ENCODE results near the gene C19orf44. TPM values are rescaled to one million over a fixed set of nuclear protein-coding genes. Genes with fewer than 3 reads are reported as not detected.
"Not testable (repeated sequence)": the region's sequence is repeated elsewhere in the genome, so short reads cannot be mapped to it uniquely, and the experiment has no call there.

Gene C19orf44
- total RNA-seq, 5 donors from 2014 or later (not counting 1 experiment from before 2014, with no cell fraction given) = 2.3 to 4.6 (median 3.3) TPM

GRCh38 chr19:16463991-16464575 is 32.1 kb upstream of the C19orf44 start:
- H3K9me3 ChIP-seq = no peaks in the 10 kb centered on the region
- no peak overlapping the region for H3K4me3 ChIP-seq (ENCODE audit: control insufficient read depth in 1 of 2, extremely low read depth in 1 of 2, low read length in 1 of 2)
- H3K4me1 ChIP-seq (ENCODE audit: control insufficient read depth in 1 of 2, extremely low read depth in 1 of 2, insufficient read depth in 2 of 2, low read length in 2 of 2) = peaks cover 0 to 36% of the 10 kb centered on the region in 2 experiments
- POLR2A ChIA-PET = no interaction called here
- DNase-seq = no peak
- WGBS (ENCODE audit: insufficient coverage) = 97% methylated on average over 10 of the region's 12 CpGs
- no peak for ATAC-seq (replicated peaks in 1 of 4)
- CTCF ChIA-PET = no interaction called here
- Mint-ChIP-seq H3K4me1 (peaks cover 66 to 75% (median 74%) of the 10 kb centered on the region in 3 donors), H3K4me3 (no peak overlapping the region), H3K36me3 (peaks cover 11% of the 10 kb centered on the region), H3K9me3 (no peaks in the 10 kb centered on the region), H3K27me3 (no peaks in the 10 kb centered on the region), H3K27ac (no peak overlapping the region)
- no peaks in the 10 kb centered on the region for H3K27me3 ChIP-seq (replicated peaks in 1 of 2; ENCODE audit: control insufficient read depth in 2 of 2, extremely low read depth in 1 of 2, insufficient read depth in 2 of 2, low read length in 1 of 2)
- H3K36me3 ChIP-seq (ENCODE audit: control insufficient read depth in 2 of 2, extremely low read depth in 1 of 2, insufficient read depth in 1 of 2, low read length in 1 of 2) = peaks cover 0 to 5% of the 10 kb centered on the region in 2 donors
- H3K27ac ChIP-seq (ENCODE audit: low read length) = no peak overlapping the region

- Histone ChIP-seq H3K9me3 (no peaks in the 10 kb centered on the region), H3K4me3 (ENCODE audit: control insufficient read depth in 1 of 2, extremely low read depth in 1 of 2, low read length in 1 of 2) (no peak overlapping the region), H3K27me3 (replicated peaks in 1 of 2; ENCODE audit: control insufficient read depth in 2 of 2, extremely low read depth in 1 of 2, insufficient read depth in 2 of 2, low read length in 1 of 2) (no peaks in the 10 kb centered on the region), H3K36me3 (ENCODE audit: control insufficient read depth in 2 of 2, extremely low read depth in 1 of 2, insufficient read depth in 1 of 2, low read length in 1 of 2) (peaks cover 0 to 8% of the 10 kb centered on the region in 2 donors), H3K27ac (ENCODE audit: low read length) (no peak overlapping the region), H3K4me1 (ENCODE audit: control insufficient read depth in 1 of 2, extremely low read depth in 1 of 2, insufficient read depth in 2 of 2, low read length in 2 of 2) (peaks cover 0 to 39% of the 10 kb centered on the region in 2 experiments)
- DNase-seq (no peak), ATAC-seq (replicated peaks in 1 of 4) (no peak)
- CTCF ChIA-PET = no interaction called here
- H3K27ac Mint-ChIP-seq = no peak overlapping the region
- POLR2A ChIA-PET = interaction anchor here in 1 of 2 donors (0.6 kb wide), 1 partner anchor 1130 kb away, joined by 4 read pairs; no protein-coding TSS in a partner anchor
- peaks cover 65 to 74% (median 72%) of the 10 kb centered on the region in 3 donors for H3K4me1 Mint-ChIP-seq
- H3K27me3 Mint-ChIP-seq = no peaks in the 10 kb centered on the region
- H3K36me3 Mint-ChIP-seq = peaks cover 16% of the 10 kb centered on the region
- H3K4me3 Mint-ChIP-seq = no peak overlapping the region
- no peaks in the 10 kb centered on the region for H3K9me3 Mint-ChIP-seq
- WGBS (ENCODE audit: insufficient coverage) = 96% methylated on average over 5 of the region's 5 CpGs
Measured at GRCh38 chr19:16465239-16465638, 31.0 kb upstream of the C19orf44 start.

GRCh38 chr19:16466802-16467427 is 29.3 kb upstream of the C19orf44 start:
- H3K4me3 Mint-ChIP-seq; ATAC-seq (replicated peaks in 1 of 4); H3K27me3 ChIP-seq (replicated peaks in 1 of 2; ENCODE audit: control insufficient read depth in 2 of 2, extremely low read depth in 1 of 2, insufficient read depth in 2 of 2, low read length in 1 of 2); H3K27me3 Mint-ChIP-seq; H3K36me3 ChIP-seq (ENCODE audit: control insufficient read depth in 2 of 2, extremely low read depth in 1 of 2, insufficient read depth in 1 of 2, low read length in 1 of 2); CTCF ChIA-PET; H3K27ac ChIP-seq (ENCODE audit: low read length); H3K9me3 ChIP-seq; H3K4me3 ChIP-seq (ENCODE audit: control insufficient read depth in 1 of 2, extremely low read depth in 1 of 2, low read length in 1 of 2); POLR2A ChIA-PET; H3K27ac Mint-ChIP-seq; DNase-seq; H3K9me3 Mint-ChIP-seq: not testable (repeated sequence)
- peaks cover 7 to 46% of the 10 kb centered on the region in 2 experiments for H3K4me1 ChIP-seq (ENCODE audit: control insufficient read depth in 1 of 2, extremely low read depth in 1 of 2, insufficient read depth in 2 of 2, low read length in 2 of 2)
- H3K36me3 Mint-ChIP-seq = peaks cover 16% of the 10 kb centered on the region
- 92% methylated on average over 3 of the region's 12 CpGs for WGBS (ENCODE audit: insufficient coverage)
- H3K4me1 Mint-ChIP-seq = peaks cover 71 to 75% (median 72%) of the 10 kb centered on the region in 3 donors

- Mint-ChIP-seq H3K4me3 (no peak overlapping the region), H3K36me3 (peaks cover 16% of the 10 kb centered on the region), H3K9me3 (no peaks in the 10 kb centered on the region), H3K27ac (no peak overlapping the region), H3K4me1 (peaks cover 66 to 71% (median 68%) of the 10 kb centered on the region in 3 donors), H3K27me3 (no peaks in the 10 kb centered on the region)
- ChIA-PET POLR2A (no interaction called here), CTCF (no interaction called here)
- Histone ChIP-seq H3K4me1 (ENCODE audit: control insufficient read depth in 1 of 2, extremely low read depth in 1 of 2, insufficient read depth in 2 of 2, low read length in 2 of 2) (peaks cover 7 to 47% of the 10 kb centered on the region in 2 experiments), H3K36me3 (ENCODE audit: control insufficient read depth in 2 of 2, extremely low read depth in 1 of 2, insufficient read depth in 1 of 2, low read length in 1 of 2) (peaks cover 0 to 8% of the 10 kb centered on the region in 2 donors), H3K27ac (ENCODE audit: low read length) (no peak overlapping the region), H3K27me3 (replicated peaks in 1 of 2; ENCODE audit: control insufficient read depth in 2 of 2, extremely low read depth in 1 of 2, insufficient read depth in 2 of 2, low read length in 1 of 2) (no peaks in the 10 kb centered on the region), H3K9me3 (no peaks in the 10 kb centered on the region), H3K4me3 (ENCODE audit: control insufficient read depth in 1 of 2, extremely low read depth in 1 of 2, low read length in 1 of 2) (no peak overlapping the region)
- DNase-seq = no peak
- ATAC-seq (replicated peaks in 1 of 4) = no peak
- 100% methylated on average over 1 of the region's 6 CpGs for WGBS (ENCODE audit: insufficient coverage)
Measured at GRCh38 chr19:16467581-16467980, 28.6 kb upstream of the C19orf44 start.

GRCh38 chr19:16470541-16470910 is 25.7 kb upstream of the C19orf44 start:
- ATAC-seq (replicated peaks in 1 of 4) = no peak
- H3K36me3 Mint-ChIP-seq = peaks cover 9% of the 10 kb centered on the region

GRCh38 chr19:16470911-16471811 is 25.0 kb upstream of the C19orf44 start:
- no peaks in the 10 kb centered on the region for H3K27me3 Mint-ChIP-seq
- no peaks in the 10 kb centered on the region for H3K9me3 ChIP-seq
- H3K36me3 Mint-ChIP-seq = peaks cover 9% of the 10 kb centered on the region
- peaks cover 0 to 1% (median 0%) of the 10 kb centered on the region in 3 donors for H3K9me3 Mint-ChIP-seq
- no peaks in the 10 kb centered on the region for H3K27me3 ChIP-seq (replicated peaks in 1 of 2; ENCODE audit: control insufficient read depth in 2 of 2, extremely low read depth in 1 of 2, insufficient read depth in 2 of 2, low read length in 1 of 2)
- ChIA-PET CTCF (no interaction called here), POLR2A (no interaction called here)
- peak overlapping the region; percentile 80 to 86 (median 84) for H3K4me3 Mint-ChIP-seq
- no peak overlapping the region for H3K27ac Mint-ChIP-seq
- H3K4me3 ChIP-seq (ENCODE audit: control insufficient read depth in 1 of 2, extremely low read depth in 1 of 2, low read length in 1 of 2) = peak overlapping the region; percentile 55 to 64
- H3K4me1 Mint-ChIP-seq = peaks cover 42 to 44% (median 43%) of the 10 kb centered on the region in 3 donors
- peaks cover 7 to 34% of the 10 kb centered on the region in 2 experiments for H3K4me1 ChIP-seq (ENCODE audit: control insufficient read depth in 1 of 2, extremely low read depth in 1 of 2, insufficient read depth in 2 of 2, low read length in 2 of 2)
- H3K36me3 ChIP-seq (ENCODE audit: control insufficient read depth in 2 of 2, extremely low read depth in 1 of 2, insufficient read depth in 1 of 2, low read length in 1 of 2) = peaks cover 0 to 6% of the 10 kb centered on the region in 2 donors
- DNase-seq = peak in 10 of 35 experiments; percentile 1 to 42 (median 18)
- under 1% methylated on average over 62 of the region's 67 CpGs for WGBS (ENCODE audit: insufficient coverage)
- H3K27ac ChIP-seq (ENCODE audit: low read length) = no peak overlapping the region
- ATAC-seq (replicated peaks in 1 of 4) = peak; percentile 19 to 37 (median 30)

More at GRCh38 chr19:16470541-16470910, 25.7 kb upstream of the C19orf44 start:
- Mint-ChIP-seq H3K27ac (no peak overlapping the region), H3K9me3 (peaks cover 0 to 1% (median 0%) of the 10 kb centered on the region in 3 donors), H3K27me3 (no peaks in the 10 kb centered on the region), H3K4me1 (peaks cover 44 to 47% (median 46%) of the 10 kb centered on the region in 3 donors), H3K4me3 (peak overlapping the region; percentile 80 to 86 (median 84))
- DNase-seq = no peak
- Histone ChIP-seq H3K4me1 (ENCODE audit: control insufficient read depth in 1 of 2, extremely low read depth in 1 of 2, insufficient read depth in 2 of 2, low read length in 2 of 2) (peaks cover 7 to 34% of the 10 kb centered on the region in 2 experiments), H3K9me3 (no peaks in the 10 kb centered on the region), H3K36me3 (ENCODE audit: control insufficient read depth in 2 of 2, extremely low read depth in 1 of 2, insufficient read depth in 1 of 2, low read length in 1 of 2) (peaks cover 0 to 6% of the 10 kb centered on the region in 2 donors), H3K27me3 (replicated peaks in 1 of 2; ENCODE audit: control insufficient read depth in 2 of 2, extremely low read depth in 1 of 2, insufficient read depth in 2 of 2, low read length in 1 of 2) (no peaks in the 10 kb centered on the region), H3K4me3 (ENCODE audit: control insufficient read depth in 1 of 2, extremely low read depth in 1 of 2, low read length in 1 of 2) (peak overlapping the region; percentile 55 to 64), H3K27ac (ENCODE audit: low read length) (no peak overlapping the region)
- CTCF ChIA-PET = no interaction called here
- WGBS (ENCODE audit: insufficient coverage) = 78% methylated on average over 2 of the region's 7 CpGs
- POLR2A ChIA-PET = no interaction called here

Measured in T-cell (primary cell).